HUES6 (cell line): Measurements from ENCODE around the gene LDLRAD1.
"Not testable (repeated sequence)": the region's sequence is repeated elsewhere in the genome, so short reads cannot be mapped to it uniquely, and the experiment has no call there.

ENCODE experiments used
- H3K27ac ChIP-seq: 2 replicates; pipeline ENCODE4 v1.7.0; 2013; ENCODE audit warnings: low read depth, mild to moderate bottlenecking, low read length, inconsistent platforms
- H3K27me3 ChIP-seq: 2 replicates; pipeline ENCODE4 v1.6.1; 2013; ENCODE audit warnings: low read length; ENCODE audit not compliant: control insufficient read depth, insufficient read depth
- H3K36me3 ChIP-seq: 2 replicates; pipeline ENCODE4 v1.6.1; 2013; ENCODE audit warnings: low read length; ENCODE audit not compliant: control insufficient read depth, insufficient read depth
- H3K4me1 ChIP-seq: 2 replicates; pipeline ENCODE4 v1.6.1; 2013; ENCODE audit warnings: low read length; ENCODE audit not compliant: control insufficient read depth, insufficient read depth
- H3K4me3 ChIP-seq: 2 replicates; pipeline ENCODE4 v1.5.1; 2013; ENCODE audit warnings: low read depth, low read length
- H3K9ac ChIP-seq: one replicate; pipeline ENCODE4 v1.6.1; 2013; ENCODE audit warnings: mild to moderate bottlenecking, low read length
- H3K9me3 ChIP-seq: 2 replicates; pipeline ENCODE4 v1.6.1; 2013; ENCODE audit warnings: low read depth, low read length; ENCODE audit not compliant: control insufficient read depth, insufficient read depth

Gene LDLRAD1, protein sequence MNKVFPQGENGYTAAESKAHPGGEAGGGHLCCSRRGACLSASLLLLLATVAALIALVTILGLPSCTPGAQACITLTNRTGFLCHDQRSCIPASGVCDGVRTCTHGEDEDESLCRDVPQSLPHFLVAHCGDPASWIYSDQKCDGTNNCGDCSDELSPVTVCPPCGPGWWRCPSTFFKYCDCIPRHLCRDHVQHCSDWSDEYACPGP

DNA sequence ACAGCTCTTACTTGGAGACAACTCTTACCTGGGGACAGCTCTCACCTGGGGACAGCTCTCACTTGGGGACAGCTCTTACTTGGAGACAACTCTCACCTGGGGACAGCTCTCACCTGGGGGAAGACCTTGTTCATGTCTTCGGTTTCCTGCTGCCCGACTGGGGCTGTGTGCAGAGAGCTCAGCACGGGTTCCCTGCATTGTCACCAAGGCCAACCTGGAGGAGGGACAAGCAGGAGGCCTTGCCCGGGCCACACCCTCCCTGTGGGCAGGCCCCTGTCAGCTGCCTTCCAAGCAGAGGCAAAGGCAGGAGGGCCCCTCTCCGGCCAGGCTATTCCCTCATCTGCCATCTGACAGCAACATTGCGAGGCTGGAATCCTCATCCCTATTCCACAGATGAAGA, at the start of gene LDLRAD1:
LDLRAD1 (minus strand) TSS at position 208 of the 400 bp plus-strand sequence; CDS start at position 134, 74 bp downstream.
- peaks cover 31% of the 10 kb centered on the region for H3K4me1 ChIP-seq
- no peaks in the 10 kb centered on the region for H3K9me3 ChIP-seq
- no peak within 1 kb of the TSS for H3K27ac ChIP-seq
- H3K36me3 ChIP-seq: no peaks in the 10 kb centered on the region
- no peak within 1 kb of the TSS for H3K9ac ChIP-seq
- H3K4me3 ChIP-seq: no peak within 1 kb of the TSS
- no peaks in the 10 kb centered on the region for H3K27me3 ChIP-seq

DNA sequence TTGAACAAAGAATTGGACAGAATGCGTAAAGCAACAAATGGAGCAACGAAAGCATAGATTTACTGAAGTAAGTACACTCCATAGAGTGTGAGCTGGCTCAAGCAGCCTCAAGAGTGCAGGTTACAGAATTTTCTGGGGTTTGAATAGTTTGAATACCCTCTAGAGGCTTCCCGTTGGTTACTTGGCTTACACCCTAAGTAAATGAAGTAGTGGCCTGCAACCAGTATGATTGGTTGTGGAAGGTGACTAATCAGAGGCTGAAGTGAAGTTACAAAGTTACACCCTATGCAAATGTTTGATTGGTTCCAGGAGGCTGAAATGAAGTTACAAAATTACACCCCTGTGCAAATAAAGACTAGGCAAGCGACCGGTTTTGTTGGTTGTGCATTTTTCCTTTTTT, 46.3 kb upstream of the LDLRAD1 start:
- H3K9me3 ChIP-seq: no peaks in the 10 kb centered on the region
- no peaks in the 10 kb centered on the region for H3K27me3 ChIP-seq
- H3K4me1 ChIP-seq: no peaks in the 10 kb centered on the region
- H3K36me3 ChIP-seq: no peaks in the 10 kb centered on the region
- H3K27ac ChIP-seq: no peak overlapping the region
- no peak overlapping the region for H3K9ac ChIP-seq
- no peak overlapping the region for H3K4me3 ChIP-seq

DNA sequence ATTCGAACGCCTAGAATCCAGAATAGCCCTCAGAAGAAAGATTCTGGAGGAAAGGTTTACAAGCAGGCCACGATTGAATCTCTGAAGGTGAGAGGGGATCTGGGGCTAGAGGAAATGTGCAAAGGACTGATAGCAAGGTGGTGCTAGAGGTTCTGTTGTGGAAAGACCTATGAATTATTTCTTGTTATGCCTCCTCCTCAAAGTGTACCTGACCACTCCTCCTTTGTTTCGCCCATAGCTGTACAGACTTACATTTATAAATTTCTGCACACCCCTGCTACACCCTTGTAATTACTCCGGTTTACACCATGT, 36.4 kb upstream of the LDLRAD1 start:
- Histone ChIP-seq H3K36me3 (0 out of 2 replicates have a peak, but pooled peaks cover 3% of the 10 kb centered on the region), H3K9ac (peak overlapping the region; percentile 80), H3K4me3 (peak overlapping the region; percentile 81), H3K9me3 (no peaks in the 10 kb centered on the region), H3K27ac (no peak overlapping the region), H3K4me1 (peaks cover 13% of the 10 kb centered on the region), H3K27me3 (no peaks in the 10 kb centered on the region)

DNA sequence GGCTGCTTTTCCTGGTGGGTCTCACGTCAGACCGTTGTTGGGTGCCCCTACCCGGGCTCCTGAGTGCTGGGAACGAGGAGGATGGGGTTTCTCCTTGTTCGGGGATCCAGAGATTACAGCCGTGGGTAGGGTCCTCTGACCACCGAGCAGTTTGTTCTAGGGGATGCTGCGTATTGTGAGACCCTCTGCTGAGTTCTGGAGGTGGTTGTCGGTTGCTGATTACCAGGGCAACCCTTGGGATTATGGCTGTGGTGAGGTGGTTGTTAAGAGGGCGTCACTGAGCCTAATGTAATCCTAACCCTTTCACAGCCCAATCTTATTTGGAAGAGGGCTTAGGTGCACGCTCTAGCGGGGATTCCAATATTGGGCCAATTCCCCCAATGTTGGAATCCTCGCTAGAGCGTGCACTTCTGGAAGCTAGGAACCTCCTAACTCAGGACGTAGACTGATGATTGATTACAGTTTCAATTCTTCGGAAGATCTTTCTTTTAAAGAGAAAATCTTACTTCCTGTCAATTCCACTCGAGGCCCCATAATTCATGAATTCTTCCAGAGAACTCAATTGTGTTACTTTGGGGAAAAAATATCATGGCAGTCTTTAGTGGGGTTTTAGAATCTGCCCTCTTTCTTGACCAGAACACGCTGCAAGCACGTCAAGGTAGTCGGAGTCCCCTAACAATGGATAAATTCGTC, 35.9 kb upstream of the LDLRAD1 start:
- Histone ChIP-seq H3K9ac (peak overlapping the region; percentile 80), H3K4me1 (peaks cover 13% of the 10 kb centered on the region), H3K4me3 (peak overlapping the region; percentile 81), H3K27me3 (no peaks in the 10 kb centered on the region), H3K36me3 (0 out of 2 replicates have a peak, but pooled peaks cover 3% of the 10 kb centered on the region), H3K27ac (no peak overlapping the region; the same call in 1 of the 2 replicates), H3K9me3 (no peaks in the 10 kb centered on the region)

DNA sequence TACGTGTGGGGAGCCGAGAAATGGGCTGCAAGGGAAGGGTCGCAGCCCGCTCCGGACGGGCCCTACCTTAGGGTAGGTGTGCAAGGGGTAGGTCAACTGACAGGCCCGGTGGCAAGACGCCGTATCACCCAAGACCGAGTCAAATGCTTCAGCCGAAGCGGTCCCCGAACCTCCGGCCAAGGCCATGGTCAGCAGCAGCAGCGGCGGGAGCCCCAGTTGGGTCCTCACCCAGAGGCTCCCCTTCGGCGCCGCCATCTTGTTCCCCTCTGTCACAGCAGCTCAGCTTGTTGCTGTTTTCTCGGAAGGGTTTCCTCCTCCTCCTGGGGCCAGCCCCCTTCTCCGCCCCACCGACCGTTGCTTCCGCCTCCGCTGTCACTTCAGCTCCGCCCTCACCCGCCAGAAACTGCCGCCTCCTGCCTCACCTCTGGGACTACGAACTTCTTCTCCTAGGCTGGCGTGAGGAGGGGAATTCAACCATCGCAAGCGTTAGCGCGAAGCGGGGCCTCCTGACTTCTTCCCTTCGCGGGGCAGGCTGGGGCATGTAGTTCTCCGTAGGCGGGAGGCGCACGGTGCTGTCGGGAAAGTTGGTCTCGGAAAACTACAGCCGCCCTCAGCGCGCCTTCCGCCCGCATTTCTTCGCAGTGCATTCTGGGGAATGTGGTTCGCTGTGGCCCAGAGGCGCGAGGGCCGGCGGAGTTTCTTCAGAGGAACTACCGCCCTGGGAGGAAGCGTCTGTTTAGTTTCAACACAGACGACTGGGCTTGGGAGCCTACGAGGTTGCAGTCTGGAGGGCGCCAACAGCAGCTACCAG, 35.2 kb upstream of the LDLRAD1 start, which contains the start of the genes TCEANC2 and TMEM59:
TCEANC2 (plus strand) TSS at position 675 of the 811 bp plus-strand sequence. CDS start 815 bp downstream, outside the sequence.
TMEM59 (minus strand) TSS at position 271 of the 811 bp plus-strand sequence; CDS start at position 255, 16 bp downstream.
- no peaks in the 10 kb centered on the region for H3K9me3 ChIP-seq
- H3K4me3 ChIP-seq: peak within 1 kb of the TSS; percentile 81
- H3K4me1 ChIP-seq: peaks cover 13% of the 10 kb centered on the region
- no peaks in the 10 kb centered on the region for H3K27me3 ChIP-seq
- H3K36me3 ChIP-seq: 0 out of 2 replicates have a peak, but pooled peaks cover 3% of the 10 kb centered on the region
- no peak within 1 kb of the TSS; the same call in 1 of the 2 replicates for H3K27ac ChIP-seq
- H3K9ac ChIP-seq: peak within 1 kb of the TSS; percentile 80

DNA sequence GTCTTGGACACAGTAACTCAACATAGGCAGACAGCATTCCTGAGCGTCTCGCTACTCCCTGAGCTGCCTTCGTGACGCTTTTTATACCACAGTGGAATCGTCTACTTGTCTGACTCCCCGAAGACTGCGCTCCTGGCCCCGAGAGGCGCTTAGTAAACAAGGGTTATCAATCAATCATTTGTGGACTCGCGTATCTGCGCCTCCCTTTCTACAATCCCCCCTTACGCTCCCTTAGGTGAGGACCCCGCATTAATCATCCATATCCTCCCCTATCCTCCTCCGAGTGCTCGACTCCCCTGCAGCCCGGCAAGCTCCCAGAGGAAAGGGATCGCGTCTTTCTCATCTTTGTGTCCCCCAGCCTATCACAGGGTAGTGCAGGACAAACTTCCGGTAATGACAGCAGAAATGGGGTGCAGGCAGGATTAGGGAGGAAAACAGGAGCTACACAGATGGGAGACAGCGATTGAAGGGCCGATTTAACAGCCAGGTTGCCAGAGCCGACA, 34.5 kb upstream of the LDLRAD1 start:
- Histone ChIP-seq H3K9me3 (no peaks in the 10 kb centered on the region), H3K27me3 (no peaks in the 10 kb centered on the region), H3K4me1 (peaks cover 13% of the 10 kb centered on the region), H3K36me3 (no peaks in the 10 kb centered on the region), H3K27ac (no peak overlapping the region), H3K9ac (peak overlapping the region; percentile 79), H3K4me3 (peak overlapping the region; percentile 81)

DNA sequence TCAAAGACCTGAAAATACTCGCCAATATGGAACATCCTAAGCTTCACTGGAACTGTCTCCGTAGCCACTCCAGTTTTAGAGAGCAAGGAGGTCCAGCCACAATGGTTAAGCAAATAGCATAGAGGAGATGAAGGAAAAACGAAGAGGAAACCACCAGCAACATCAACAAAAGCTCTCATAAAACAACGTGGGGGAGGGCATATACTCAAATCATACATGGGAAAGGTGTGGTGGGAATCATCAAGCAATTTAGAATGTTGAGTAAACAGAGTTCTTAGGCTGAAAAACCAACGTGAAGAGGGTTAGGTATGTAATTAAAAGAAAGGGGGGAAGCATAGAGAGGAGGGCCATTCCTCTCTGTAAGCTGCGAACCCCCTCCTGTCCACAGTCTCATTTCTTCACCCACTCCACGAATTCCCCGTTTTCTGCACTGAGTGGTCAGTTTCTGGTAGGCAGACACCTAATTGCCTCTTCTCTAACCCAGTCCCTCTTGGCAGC, 34.0 kb upstream of the LDLRAD1 start:
- H3K9ac ChIP-seq: peak overlapping the region; percentile 79
- no peaks in the 10 kb centered on the region for H3K27me3 ChIP-seq
- H3K9me3 ChIP-seq: no peaks in the 10 kb centered on the region
- peaks cover 13% of the 10 kb centered on the region for H3K4me1 ChIP-seq
- no peaks in the 10 kb centered on the region for H3K36me3 ChIP-seq
- H3K27ac ChIP-seq: no peak overlapping the region
- peak overlapping the region; percentile 81 for H3K4me3 ChIP-seq

DNA sequence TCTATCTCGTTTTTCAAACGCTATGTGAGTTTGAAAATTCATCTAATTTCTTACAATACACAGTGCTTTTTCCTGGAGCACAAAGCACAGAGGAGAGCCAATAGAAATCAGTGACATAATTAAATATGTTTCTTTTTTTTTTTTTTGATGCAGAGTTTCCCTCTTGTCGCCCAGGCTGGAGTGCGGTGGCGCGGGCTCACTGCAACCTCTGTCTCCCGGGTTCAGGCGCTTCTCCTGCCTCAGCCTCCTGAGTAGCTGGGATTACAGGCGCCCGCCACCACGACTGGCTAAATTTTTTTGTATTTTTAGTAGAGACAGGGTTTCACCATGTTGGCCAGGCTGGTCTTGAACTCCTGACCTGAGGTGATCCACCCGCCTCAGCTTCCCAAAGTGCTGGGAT, 32.4 kb upstream of the LDLRAD1 start:
- not testable (repeated sequence) for H3K27me3 ChIP-seq, H3K27ac ChIP-seq

DNA sequence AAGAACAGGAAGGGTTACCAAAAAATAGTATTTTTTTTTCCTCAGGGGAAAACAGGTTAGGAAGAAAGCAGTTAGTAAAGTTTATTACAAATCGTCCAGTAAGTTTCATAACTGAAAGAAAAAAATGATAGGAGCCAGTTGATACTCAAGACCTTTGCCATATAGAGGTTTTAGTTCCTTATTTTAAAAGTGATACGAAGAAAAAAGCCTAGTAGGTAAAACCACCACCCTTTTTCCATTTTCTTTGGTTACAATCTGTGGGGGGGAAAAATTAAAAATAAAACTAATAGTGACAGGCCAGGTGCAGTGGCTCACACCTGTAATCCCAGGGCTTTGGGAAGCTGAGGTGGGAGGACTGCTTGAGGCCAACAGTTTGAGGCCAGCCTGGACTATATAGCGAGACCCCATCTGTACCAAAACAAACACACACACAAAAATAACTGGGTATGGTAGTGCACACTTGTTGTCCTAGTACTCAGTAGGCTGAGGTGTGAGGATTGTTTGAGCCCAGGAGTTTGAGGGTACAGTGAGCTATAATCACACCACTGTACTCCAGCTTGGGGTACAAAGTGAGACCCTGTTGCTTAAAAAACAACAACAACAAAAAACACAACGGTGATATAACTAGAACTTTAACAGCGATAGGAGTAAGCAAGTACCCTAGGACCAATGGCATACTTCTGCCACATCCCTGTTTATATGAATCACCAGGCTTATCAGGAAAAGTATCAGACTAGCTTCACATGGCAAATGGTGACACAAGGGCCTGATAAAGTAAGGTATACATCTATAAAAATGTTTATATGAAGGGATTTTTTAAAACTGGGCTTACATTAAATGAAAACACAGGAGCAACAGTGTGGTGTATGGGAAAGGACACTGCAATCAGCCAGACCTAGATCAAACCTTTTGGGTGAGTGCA, 29.7 kb upstream of the LDLRAD1 start:
- Histone ChIP-seq H3K27me3 (no peaks in the 10 kb centered on the region), H3K4me1 (peaks cover 6% of the 10 kb centered on the region; the same call in 1 of the 2 replicates), H3K27ac (no peak overlapping the region), H3K9me3 (no peaks in the 10 kb centered on the region), H3K9ac (no peak overlapping the region), H3K36me3 (peaks cover 11% of the 10 kb centered on the region), H3K4me3 (no peak overlapping the region)

More for the DNA sequence above, 32.4 kb upstream of the LDLRAD1 start:
- H3K9me3 ChIP-seq, H3K36me3 ChIP-seq, H3K9ac ChIP-seq, H3K4me3 ChIP-seq: not testable (repeated sequence)
- peaks cover 13% of the 10 kb centered on the region for H3K4me1 ChIP-seq
